SK-N-SH treated with all-trans-retinoic acid at 6 μM for 48 hours (cell line): ENCODE measurements around the gene ADGRF4.

Experiments used
- CSDC2 ChIP-seq: fragments of 250-450 bp; sonication (Bioruptor Pico); IDR thresholded peaks from 2 replicates; pipeline ENCODE4 v1.5.0; 2020; ENCODE audit warnings: mild to moderate bottlenecking, moderate library complexity
- ESRRG ChIP-seq: fragments of 250-450 bp; sonication (Bioruptor Pico); IDR thresholded peaks from 2 replicates; pipeline ENCODE4 v1.6.1; 2021; ENCODE audit warnings: mild to moderate bottlenecking
- TOX ChIP-seq: fragments of 250-450 bp; sonication (Bioruptor Pico); IDR thresholded peaks from 2 replicates; pipeline ENCODE4 v1.8.0; 2021; ENCODE audit warnings: mild to moderate bottlenecking, moderate library complexity, borderline replicate concordance

DNA sequence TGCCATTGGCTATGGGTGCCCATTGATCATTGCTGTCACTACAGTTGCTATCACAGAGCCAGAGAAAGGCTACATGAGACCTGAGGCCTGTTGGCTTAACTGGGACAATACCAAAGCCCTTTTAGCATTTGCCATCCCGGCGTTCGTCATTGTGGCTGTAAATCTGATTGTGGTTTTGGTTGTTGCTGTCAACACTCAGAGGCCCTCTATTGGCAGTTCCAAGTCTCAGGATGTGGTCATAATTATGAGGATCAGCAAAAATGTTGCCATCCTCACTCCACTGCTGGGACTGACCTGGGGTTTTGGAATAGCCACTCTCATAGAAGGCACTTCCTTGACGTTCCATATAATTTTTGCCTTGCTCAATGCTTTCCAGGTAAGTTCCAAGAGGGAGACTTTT is 16.4 kb downstream of the ADGRF4 start:
- TF ChIP-seq ESRRG (CRISPR knock-in tag), result no peak
- no peak for TF ChIP-seq TOX
- no peak for TF ChIP-seq CSDC2 (CRISPR knock-in tag)
